ENCODE measurements around the gene CDC5L.
A peak's percentile ranks its signal among the peaks of the same experiment; 100 is the strongest.

CDC5L gene

GRCh38 chr6:44474643-44475042 is 87.1 kb downstream of the CDC5L start:
- H3K4me1 ChIP-seq (ENCODE audit: control insufficient read depth, insufficient read depth, low read length, unreplicated experiment) = peaks cover 15% of the 10 kb centered on the region

GRCh38 chr6:44475417-44475778 is 87.9 kb downstream of the CDC5L start:
- Histone ChIP-seq H3K79me2 (ENCODE audit: control insufficient read depth, insufficient read depth, low read length, unreplicated experiment) (no peaks in the 10 kb centered on the region), H3K36me3 (ENCODE audit: insufficient read depth, low read length) (no peaks in the 10 kb centered on the region), H3K27ac (ENCODE audit: low read depth, low read length) (no peak overlapping the region), H3K27me3 (ENCODE audit: insufficient read depth, low read length) (no peaks in the 10 kb centered on the region), H2AFZ (ENCODE audit: low read length, unreplicated experiment) (no peak overlapping the region), H3K4me3 (ENCODE audit: low read depth, low read length) (no peak overlapping the region), H3K4me1 (ENCODE audit: control insufficient read depth, insufficient read depth, low read length, unreplicated experiment) (peaks cover 15% of the 10 kb centered on the region)

More at GRCh38 chr6:44474643-44475042, 87.1 kb downstream of the CDC5L start:
- Histone ChIP-seq H3K79me2 (ENCODE audit: control insufficient read depth, insufficient read depth, low read length, unreplicated experiment) (no peaks in the 10 kb centered on the region), H2AFZ (ENCODE audit: low read length, unreplicated experiment) (no peak overlapping the region), H3K27ac (ENCODE audit: low read depth, low read length) (no peak overlapping the region), H3K27me3 (ENCODE audit: insufficient read depth, low read length) (no peaks in the 10 kb centered on the region), H3K36me3 (ENCODE audit: insufficient read depth, low read length) (no peaks in the 10 kb centered on the region), H3K4me3 (ENCODE audit: low read depth, low read length) (no peak overlapping the region)

DNA sequence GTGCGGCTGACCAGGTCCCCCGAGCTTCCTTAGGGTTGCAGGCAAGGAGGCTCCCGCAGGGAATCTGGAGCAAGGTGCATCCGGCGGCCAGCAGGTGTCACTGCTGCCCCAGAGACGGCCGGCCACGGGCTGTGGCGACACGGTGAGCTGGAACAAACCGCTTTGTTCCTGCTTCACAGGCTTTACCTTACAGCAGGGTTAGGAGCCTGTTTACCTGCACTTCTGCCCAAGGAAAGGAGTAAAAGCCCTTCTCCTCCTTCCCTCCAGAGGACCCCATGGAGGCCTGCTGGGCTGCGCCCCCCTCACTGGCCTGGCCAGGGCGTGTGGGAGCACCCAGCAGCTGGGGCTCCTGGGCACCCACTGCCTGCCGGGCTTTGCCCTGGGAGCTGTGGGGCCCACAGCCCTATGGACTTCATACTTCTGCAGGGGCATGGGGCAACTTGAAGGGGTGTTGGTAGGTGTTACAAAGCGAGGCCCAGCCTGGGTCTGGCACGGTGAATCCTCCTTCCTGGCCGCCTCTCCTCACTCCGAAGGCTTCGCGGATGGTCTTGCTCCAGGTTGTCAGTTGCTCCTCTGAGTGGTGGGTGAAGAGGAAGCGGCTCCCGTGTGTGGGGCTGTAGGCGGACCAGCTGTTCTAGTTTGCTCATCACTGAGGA is 88.4 kb downstream of the CDC5L start:
- no peaks in the 10 kb centered on the region for H3K27me3 ChIP-seq (ENCODE audit: insufficient read depth, low read length)
- peaks cover 15% of the 10 kb centered on the region for H3K4me1 ChIP-seq (ENCODE audit: control insufficient read depth, insufficient read depth, low read length, unreplicated experiment)
- H3K36me3 ChIP-seq (ENCODE audit: insufficient read depth, low read length) = no peaks in the 10 kb centered on the region
- H3K27ac ChIP-seq (ENCODE audit: low read depth, low read length) = no peak overlapping the region
- peak overlapping the region; percentile 88 for H2AFZ ChIP-seq (ENCODE audit: low read length, unreplicated experiment)
- no peaks in the 10 kb centered on the region for H3K79me2 ChIP-seq (ENCODE audit: control insufficient read depth, insufficient read depth, low read length, unreplicated experiment)
- H3K4me3 ChIP-seq (ENCODE audit: low read depth, low read length) = no peak overlapping the region

DNA sequence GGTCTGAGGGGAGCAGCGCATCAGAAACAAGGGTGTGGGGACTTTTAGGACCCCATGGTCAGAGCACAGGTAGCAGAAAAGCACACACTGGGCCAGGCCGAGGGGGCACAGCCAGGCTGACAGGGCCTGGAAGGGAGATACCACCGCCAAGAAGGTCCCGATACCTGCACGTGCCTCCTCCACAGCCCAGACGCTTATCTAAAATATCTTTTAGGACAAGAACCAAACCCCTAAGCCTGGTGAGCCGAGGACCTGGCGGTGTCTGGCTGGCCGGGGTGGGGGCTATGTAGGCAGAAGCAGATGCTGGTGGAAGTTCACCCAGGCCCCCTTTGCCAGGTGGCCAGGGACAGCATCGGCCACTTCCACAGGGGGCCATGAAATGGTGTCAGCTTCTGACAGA is 89.3 kb downstream of the CDC5L start:
- Histone ChIP-seq H3K36me3 (ENCODE audit: insufficient read depth, low read length) (no peaks in the 10 kb centered on the region), H3K4me3 (ENCODE audit: low read depth, low read length) (no peak overlapping the region), H3K27me3 (ENCODE audit: insufficient read depth, low read length) (no peaks in the 10 kb centered on the region), H2AFZ (ENCODE audit: low read length, unreplicated experiment) (no peak overlapping the region), H3K4me1 (ENCODE audit: control insufficient read depth, insufficient read depth, low read length, unreplicated experiment) (peaks cover 15% of the 10 kb centered on the region), H3K27ac (ENCODE audit: low read depth, low read length) (no peak overlapping the region), H3K79me2 (ENCODE audit: control insufficient read depth, insufficient read depth, low read length, unreplicated experiment) (no peaks in the 10 kb centered on the region)

GRCh38 chr6:44477293-44477894 is 89.9 kb downstream of the CDC5L start:
- no peak overlapping the region for H3K4me3 ChIP-seq (ENCODE audit: low read depth, low read length)
- H3K27ac ChIP-seq (ENCODE audit: low read depth, low read length) = no peak overlapping the region
- H3K27me3 ChIP-seq (ENCODE audit: insufficient read depth, low read length) = no peaks in the 10 kb centered on the region
- H2AFZ ChIP-seq (ENCODE audit: low read length, unreplicated experiment) = no peak overlapping the region
- no peaks in the 10 kb centered on the region for H3K79me2 ChIP-seq (ENCODE audit: control insufficient read depth, insufficient read depth, low read length, unreplicated experiment)
- peaks cover 15% of the 10 kb centered on the region for H3K4me1 ChIP-seq (ENCODE audit: control insufficient read depth, insufficient read depth, low read length, unreplicated experiment)
- H3K36me3 ChIP-seq (ENCODE audit: insufficient read depth, low read length) = no peaks in the 10 kb centered on the region

DNA sequence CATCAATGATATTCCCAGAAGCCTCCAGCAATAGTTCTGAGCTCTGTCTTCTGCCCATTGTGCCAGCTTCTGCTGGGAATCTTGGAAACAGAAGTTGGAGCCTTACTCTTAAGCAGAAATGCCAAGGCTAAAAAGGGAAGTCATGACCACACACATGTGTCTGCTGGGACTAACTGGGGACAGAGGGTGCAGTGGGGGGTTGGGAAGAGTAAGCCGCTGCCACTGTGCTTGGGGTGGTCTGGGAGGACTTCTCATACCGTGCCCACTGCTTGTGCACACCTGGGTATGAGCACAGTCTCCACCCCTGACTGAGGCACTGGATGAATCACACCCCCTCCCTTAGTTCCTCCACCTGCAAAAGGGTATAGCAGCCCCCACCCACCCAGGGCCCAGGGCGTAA is 90.7 kb downstream of the CDC5L start:
- H3K4me1 ChIP-seq (ENCODE audit: control insufficient read depth, insufficient read depth, low read length, unreplicated experiment) = peaks cover 15% of the 10 kb centered on the region
- no peak overlapping the region for H3K27ac ChIP-seq (ENCODE audit: low read depth, low read length)
- H3K79me2 ChIP-seq (ENCODE audit: control insufficient read depth, insufficient read depth, low read length, unreplicated experiment) = no peaks in the 10 kb centered on the region
- H3K4me3 ChIP-seq (ENCODE audit: low read depth, low read length) = no peak overlapping the region
- no peaks in the 10 kb centered on the region for H3K36me3 ChIP-seq (ENCODE audit: insufficient read depth, low read length)
- no peaks in the 10 kb centered on the region for H3K27me3 ChIP-seq (ENCODE audit: insufficient read depth, low read length)
- H2AFZ ChIP-seq (ENCODE audit: low read length, unreplicated experiment) = no peak overlapping the region

DNA sequence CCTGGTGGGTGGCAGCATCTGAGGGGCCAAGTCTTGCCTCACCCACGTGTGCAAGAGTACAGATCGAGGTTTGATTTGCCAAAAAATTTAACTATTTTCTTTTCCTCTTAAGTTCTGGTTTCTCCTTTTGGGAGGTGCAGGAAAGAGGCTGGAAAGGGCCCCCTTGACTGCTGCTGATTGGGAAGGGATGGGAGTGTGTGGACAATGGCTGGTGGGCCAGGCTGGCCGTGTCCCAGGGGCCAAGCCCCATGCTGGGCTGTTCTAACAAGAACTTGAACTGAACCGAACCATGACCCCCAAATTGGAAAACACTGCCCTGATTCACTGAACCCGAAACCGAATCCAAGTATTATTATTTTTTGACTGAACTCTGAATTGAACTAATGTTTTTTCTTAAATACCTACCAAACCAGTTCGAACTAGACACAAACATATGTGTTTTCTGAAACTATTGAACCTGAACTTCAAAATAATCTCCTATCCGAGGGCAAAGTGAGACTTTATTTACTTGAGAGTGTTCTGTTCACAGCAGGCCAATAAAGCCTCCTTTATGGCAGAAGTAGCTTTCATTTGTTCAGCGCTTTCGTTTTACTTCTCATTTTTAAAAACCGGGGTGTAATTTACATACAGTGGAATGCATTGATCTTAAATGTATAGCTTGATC is 91.2 kb downstream of the CDC5L start:
- Histone ChIP-seq H3K36me3 (ENCODE audit: insufficient read depth, low read length) (no peaks in the 10 kb centered on the region), H3K4me1 (ENCODE audit: control insufficient read depth, insufficient read depth, low read length, unreplicated experiment) (peaks cover 15% of the 10 kb centered on the region), H3K27ac (ENCODE audit: low read depth, low read length) (no peak overlapping the region), H2AFZ (ENCODE audit: low read length, unreplicated experiment) (no peak overlapping the region), H3K27me3 (ENCODE audit: insufficient read depth, low read length) (no peaks in the 10 kb centered on the region), H3K79me2 (ENCODE audit: control insufficient read depth, insufficient read depth, low read length, unreplicated experiment) (no peaks in the 10 kb centered on the region), H3K4me3 (ENCODE audit: low read depth, low read length) (no peak overlapping the region)

GRCh38 chr6:44480097-44480541 is 92.6 kb downstream of the CDC5L start:
- Histone ChIP-seq H3K79me2 (ENCODE audit: control insufficient read depth, insufficient read depth, low read length, unreplicated experiment) (no peaks in the 10 kb centered on the region), H3K36me3 (ENCODE audit: insufficient read depth, low read length) (no peaks in the 10 kb centered on the region), H2AFZ (ENCODE audit: low read length, unreplicated experiment) (no peak overlapping the region), H3K27ac (ENCODE audit: low read depth, low read length) (no peak overlapping the region), H3K27me3 (ENCODE audit: insufficient read depth, low read length) (no peaks in the 10 kb centered on the region), H3K4me3 (ENCODE audit: low read depth, low read length) (no peak overlapping the region), H3K4me1 (ENCODE audit: control insufficient read depth, insufficient read depth, low read length, unreplicated experiment) (peaks cover 9% of the 10 kb centered on the region)

GRCh38 chr6:44481056-44481455 is 93.5 kb downstream of the CDC5L start:
- peaks cover 1% of the 10 kb centered on the region for H3K4me1 ChIP-seq (ENCODE audit: control insufficient read depth, insufficient read depth, low read length, unreplicated experiment)
- H3K36me3 ChIP-seq (ENCODE audit: insufficient read depth, low read length) = no peaks in the 10 kb centered on the region
- H3K4me3 ChIP-seq (ENCODE audit: low read depth, low read length) = no peak overlapping the region
- H3K27me3 ChIP-seq (ENCODE audit: insufficient read depth, low read length) = no peaks in the 10 kb centered on the region
- no peak overlapping the region for H2AFZ ChIP-seq (ENCODE audit: low read length, unreplicated experiment)
- no peak overlapping the region for H3K27ac ChIP-seq (ENCODE audit: low read depth, low read length)
- H3K79me2 ChIP-seq (ENCODE audit: control insufficient read depth, insufficient read depth, low read length, unreplicated experiment) = no peaks in the 10 kb centered on the region

DNA sequence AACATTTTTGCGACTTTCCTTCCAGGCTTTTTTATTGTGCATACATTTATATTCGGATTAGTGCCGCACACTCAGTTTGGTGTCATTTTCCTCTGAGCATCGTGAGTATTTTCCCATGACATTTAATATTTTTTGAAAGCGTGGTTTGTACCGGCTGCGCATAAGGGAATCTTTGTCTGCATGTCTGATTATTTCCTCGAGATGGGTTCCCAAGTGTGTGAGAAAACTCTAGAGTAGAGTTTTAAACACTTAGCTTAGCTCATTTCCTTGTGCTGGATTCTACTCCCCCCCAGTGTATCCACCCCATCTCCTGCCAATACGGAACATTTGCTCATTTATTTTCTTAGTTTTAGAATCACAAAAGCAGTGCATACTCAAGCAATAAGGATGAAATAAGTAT is 94.3 kb downstream of the CDC5L start:
- Histone ChIP-seq H2AFZ (ENCODE audit: low read length, unreplicated experiment) (no peak overlapping the region), H3K4me1 (ENCODE audit: control insufficient read depth, insufficient read depth, low read length, unreplicated experiment) (no peaks in the 10 kb centered on the region), H3K27me3 (ENCODE audit: insufficient read depth, low read length) (no peaks in the 10 kb centered on the region)

More for the DNA sequence above, 94.3 kb downstream of the CDC5L start:
- H3K36me3 ChIP-seq (ENCODE audit: insufficient read depth, low read length) = no peaks in the 10 kb centered on the region
- H3K27ac ChIP-seq (ENCODE audit: low read depth, low read length) = no peak overlapping the region
- no peaks in the 10 kb centered on the region for H3K79me2 ChIP-seq (ENCODE audit: control insufficient read depth, insufficient read depth, low read length, unreplicated experiment)
- no peak overlapping the region for H3K4me3 ChIP-seq (ENCODE audit: low read depth, low read length)
